Stimulated activated CD8-positive, alpha-beta memory T cell treated with anti-CD3 and anti-CD28 coated beads, Interleukin-4, amount 100 ng/mL, for 48 hours (primary cell): ENCODE data around the gene ZBP1.

ENCODE experiments used
- DNase-seq: peaks from one replicate; pipeline ENCODE4 v3.0.0-alpha.2; 2020

ZBP1 gene

DNA sequence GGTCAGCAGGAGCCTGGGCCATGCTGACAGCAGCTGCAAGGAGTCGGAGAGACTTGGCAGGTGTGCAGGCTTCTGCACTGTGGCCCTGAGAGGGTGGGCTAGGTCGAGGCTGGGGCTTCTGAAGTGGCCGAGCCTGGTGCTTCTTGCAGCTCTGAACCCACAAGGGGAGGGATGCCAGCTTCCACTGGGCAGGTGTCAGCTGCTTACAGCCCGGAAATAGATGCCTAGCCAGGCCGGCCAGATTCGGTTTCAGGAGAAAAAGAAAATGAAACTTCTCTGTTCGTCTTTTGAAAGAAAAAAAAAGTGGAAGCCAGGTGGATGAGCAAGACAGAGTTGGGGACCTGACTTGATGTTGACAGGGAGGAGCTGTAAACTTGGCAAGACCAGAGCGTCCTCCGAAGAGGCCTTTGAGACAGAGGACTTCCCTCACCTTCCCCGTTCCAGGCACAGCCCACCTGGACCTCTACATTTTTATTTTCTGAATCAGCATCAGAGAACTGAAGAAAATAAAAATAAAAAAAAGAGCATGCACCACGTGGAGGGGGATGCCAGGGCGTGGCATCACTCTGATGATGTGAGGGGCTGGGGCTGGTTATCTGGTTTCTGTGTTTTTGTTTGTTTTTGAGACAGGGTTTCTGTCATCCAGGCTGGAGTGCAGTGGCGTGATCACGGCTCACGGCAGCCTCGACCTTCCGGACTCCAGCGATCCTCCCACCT lies at the start of gene ZBP1:
TSS of gene ZBP1 (minus strand) at position 153 of the 717 bp plus-strand sequence. CDS start at position 22, 131 bp downstream.
- DNase-seq: peak; percentile 64

- no peak for DNase-seq
Observed at GRCh38 chr20:57669632-57670031, 49.4 kb upstream of the ZBP1 start.

DNA sequence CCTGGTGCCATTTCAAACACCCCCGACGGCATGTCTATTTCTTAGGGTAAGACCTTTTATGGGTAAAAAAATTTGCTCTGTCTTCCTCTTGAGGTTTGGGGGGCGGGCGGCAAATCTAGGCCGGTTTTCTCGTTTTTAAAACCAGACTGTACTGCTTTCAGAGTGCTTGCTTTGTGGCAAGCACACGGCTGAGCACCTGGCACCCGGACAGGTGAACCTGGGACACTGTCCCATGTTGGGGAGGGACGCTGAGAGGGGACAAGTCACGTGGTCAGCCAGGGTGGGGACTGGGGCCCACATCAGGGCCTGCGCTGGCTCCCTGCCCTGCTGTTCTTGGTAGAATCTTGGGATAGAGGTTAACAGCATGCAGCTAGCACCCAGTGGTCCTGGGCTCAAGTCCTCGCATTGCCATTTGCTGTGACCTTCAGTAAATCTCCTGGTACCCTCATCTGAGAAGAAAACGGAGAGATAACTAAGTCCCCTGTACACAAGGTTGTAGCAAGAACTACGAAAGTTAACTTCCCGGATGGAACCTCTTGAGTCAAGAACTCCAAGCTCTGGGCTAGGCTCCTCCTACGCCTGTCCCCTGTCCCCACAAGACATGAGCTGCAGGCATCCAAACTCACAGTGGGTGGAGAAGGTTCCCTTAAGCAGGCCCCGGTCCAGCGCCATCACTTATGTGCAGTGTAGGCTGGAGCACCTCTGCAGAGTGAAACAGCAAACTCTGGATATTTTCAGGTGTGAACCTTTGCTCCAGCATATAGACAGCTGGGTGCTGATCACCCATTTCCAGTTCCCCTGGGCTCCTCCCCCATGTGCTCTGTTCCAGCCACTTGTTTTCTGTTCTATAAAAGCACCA lies 47.9 kb upstream of the ZBP1 start:
- no peak for DNase-seq

GRCh38 chr20:57667388-57667787 lies 47.2 kb upstream of the ZBP1 start:
- DNase-seq: no peak

DNA sequence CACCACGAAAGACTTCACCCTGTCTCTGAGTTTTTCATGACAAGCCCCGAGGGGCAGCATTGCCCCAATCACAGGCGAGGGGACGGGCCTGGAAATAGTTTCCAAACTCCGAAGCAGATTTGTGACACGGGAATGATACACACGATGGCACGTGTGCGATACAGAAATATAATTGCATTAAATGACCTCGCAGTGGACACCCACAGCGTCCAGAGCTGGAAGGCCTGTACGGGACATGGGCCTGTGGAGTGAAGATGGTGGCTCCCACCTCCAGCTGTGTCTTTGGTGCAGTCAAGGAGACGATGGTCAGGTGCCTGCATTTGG lies 46.6 kb upstream of the ZBP1 start:
- DNase-seq: no peak

GRCh38 chr20:57666106-57666833 lies 46.0 kb upstream of the ZBP1 start:
- no peak for DNase-seq

DNA sequence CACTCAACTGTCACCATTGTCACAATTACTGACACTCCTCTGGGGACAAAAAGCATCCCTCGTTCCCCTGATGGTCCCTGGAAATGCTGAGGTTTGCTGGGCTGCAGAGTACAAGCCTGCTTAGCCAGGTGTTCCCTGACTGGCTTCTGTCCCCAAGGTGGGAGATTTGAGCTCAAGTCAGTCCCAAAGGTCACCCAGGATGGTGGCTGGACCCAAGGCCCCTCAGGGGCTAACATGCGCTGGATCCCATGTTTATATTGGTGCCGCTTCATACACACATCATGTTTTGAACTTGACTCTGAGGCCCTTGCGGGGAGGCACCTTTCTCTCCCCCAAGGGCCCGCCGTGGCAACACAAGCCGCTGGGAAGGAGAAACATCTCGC lies 45.4 kb upstream of the ZBP1 start:
- no peak for DNase-seq

DNA sequence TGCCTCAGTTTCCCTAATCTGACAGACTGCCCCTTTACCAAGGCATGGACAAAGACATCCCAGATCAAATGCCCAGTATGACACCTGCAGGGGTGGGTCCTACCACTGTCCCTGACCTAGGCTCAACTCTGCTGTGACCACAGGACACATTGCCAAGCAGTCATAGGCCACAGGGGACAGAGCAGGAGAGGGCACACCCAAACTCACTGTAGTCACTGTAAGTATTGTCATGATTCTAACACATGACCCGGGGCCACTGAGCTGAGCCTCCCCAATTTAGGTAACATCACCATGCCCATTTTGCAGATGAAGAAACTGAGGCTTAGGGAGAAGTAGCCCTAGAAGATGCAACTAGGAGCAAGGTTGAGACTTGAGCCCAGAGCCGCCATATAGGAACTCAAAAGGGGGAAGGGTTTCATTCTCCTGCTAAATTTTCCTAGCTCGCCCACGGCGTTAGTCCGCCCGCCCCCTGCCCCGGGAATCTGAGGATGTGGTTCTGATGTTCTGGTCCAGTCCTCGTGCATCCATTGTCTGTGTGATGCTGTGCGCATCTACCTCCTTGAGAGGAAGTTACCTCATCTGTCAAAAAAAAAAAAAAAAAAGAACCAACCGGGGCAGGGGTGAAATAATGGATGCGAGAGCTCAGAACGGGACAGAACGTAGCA lies 44.8 kb upstream of the ZBP1 start:
- DNase-seq: no peak

DNA sequence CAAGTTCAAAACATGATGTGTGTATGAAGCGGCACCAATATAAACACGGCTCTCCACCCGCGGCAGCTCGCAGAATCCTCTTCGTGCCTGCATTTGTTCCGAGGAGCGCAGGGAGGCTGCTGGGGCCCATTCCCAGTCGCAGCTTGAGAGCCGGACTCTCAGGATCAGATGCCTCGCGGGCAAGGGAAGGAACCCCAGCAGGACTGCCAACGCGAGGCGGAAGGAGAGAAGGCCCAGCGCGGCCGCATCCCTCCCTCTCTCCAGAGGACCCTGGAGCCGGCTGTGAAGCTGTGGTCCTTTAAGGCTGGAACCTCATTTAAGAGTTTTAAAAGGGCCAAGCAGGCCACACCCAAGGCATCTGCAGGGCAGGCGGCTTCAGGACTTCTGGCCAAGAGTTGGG lies 44.2 kb upstream of the ZBP1 start:
- DNase-seq: no peak

GRCh38 chr20:57663681-57664451 lies 43.6 kb upstream of the ZBP1 start:
- DNase-seq: no peak

GRCh38 chr20:57663241-57663640 lies 43.0 kb upstream of the ZBP1 start:
- DNase-seq: no peak

- no peak for DNase-seq
Observed at GRCh38 chr20:57662456-57663240, 42.4 kb upstream of the ZBP1 start.

GRCh38 chr20:57661746-57662455 lies 41.7 kb upstream of the ZBP1 start:
- no peak for DNase-seq

- DNase-seq: peak; percentile 13
Observed at GRCh38 chr20:57660922-57661745, 40.9 kb upstream of the ZBP1 start.

DNA sequence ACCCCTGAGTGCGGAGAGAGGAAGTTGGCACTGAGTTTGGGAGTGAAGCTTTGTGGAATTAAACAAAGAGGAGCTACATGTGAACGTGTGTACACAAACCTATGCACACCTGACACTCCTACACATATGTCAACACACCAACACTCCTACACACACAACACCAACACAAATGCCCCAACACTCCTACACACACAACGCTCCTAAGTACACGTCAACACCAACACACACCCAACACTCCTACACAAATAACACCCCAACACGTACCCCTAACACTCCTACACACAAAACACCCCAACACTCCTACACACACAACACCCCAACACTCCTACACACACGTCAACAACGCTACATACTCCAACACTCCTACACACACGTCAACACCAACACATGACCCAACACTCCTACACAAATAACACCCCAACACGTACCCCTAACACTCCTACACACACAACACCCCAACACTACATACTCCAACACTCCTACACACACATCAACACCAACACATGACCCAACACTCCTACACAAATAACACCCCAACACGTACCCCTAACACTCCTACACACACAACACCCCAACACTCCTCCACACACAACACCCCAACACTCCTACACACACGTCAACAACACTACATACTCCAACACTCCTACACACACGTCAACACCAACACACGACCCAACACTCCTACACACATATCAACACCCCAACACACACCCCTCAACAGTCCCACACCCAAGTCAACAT lies 40.1 kb upstream of the ZBP1 start:
- peak; percentile 4 for DNase-seq

DNA sequence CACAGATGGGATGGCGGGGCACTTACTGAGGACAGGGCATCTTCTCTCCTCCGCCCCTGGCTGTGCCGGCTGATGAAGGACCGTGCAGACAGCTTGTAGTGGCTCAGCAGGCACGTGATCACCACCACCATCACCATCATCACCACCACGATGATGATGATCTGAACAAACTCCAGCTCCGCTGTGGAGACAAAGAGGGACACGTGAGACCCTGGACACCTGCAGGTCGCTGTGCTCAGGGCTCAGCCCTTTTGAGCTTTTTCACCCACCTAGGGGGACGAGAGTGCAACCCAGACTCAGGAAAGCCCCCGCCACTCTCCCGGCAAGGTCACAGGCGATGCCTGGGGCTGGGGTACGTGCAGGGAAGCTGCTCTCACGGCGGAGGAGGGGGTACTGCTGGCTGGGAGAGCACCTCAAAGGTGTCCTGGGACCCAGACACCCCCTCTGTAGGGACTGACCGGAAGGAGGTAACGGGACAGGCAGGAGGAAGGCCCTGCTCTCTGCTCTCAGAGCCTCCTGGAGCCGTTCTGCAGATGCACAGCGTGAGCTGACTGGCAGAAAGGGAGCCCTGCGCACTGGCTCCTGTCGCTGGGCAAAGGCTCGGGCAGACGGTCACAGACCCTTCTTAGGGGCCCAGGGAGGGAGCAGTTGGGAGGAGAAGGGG lies 39.4 kb upstream of the ZBP1 start:
- DNase-seq: peak; percentile 21

- DNase-seq: peak; percentile 19
Observed at GRCh38 chr20:57658833-57659516, 38.7 kb upstream of the ZBP1 start.

DNA sequence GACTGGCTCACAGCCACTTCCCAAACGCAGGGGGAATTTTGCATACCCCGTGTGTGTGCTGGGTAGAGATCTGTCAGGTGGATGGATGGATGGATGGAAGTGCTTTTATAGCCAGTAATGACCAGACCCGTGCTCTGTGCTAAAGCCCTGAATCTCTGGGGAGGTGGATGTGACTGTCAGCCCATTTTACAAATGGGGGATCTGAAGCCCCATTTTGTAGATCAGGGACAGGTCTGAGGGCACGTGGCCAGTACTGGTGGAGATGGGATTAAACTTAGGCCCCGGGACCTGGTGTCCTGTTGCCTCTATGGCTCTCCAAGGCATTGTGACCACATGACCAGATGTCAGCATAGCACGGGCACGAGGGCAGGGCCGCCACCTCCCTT lies 38.2 kb upstream of the ZBP1 start:
- peak; percentile 21 for DNase-seq
